Heart right ventricle (tissue), 16 donors: ENCODE data around the gene CORO2A. TPM values are rescaled to one million over a fixed set of nuclear protein-coding genes. Genes with fewer than 3 reads are reported as not detected.
"Not testable (repeated sequence)": the region's sequence is repeated elsewhere in the genome, so short reads cannot be mapped to it uniquely, and the experiment has no call there.

Experiments used
- ATAC-seq, 8 donors: fragments of 200-7000 bp; cut with Tn5 transposase; one replicate each; pipeline ENCODE4 v1.9.1; 2020; ENCODE audit warnings: mild to moderate bottlenecking in 8 of 8, moderate library complexity in 8 of 8, moderate number of reproducible peaks in 1 of 8
- DNase-seq, 2 donors: peaks; one replicate each; pipeline ENCODE4 v3.0.0-alpha.2; 2020
- H3K27ac ChIP-seq, 10 donors: fragments of 200-600 bp; sonication (generic) in 2 of 10; one replicate each; pipeline versions ENCODE4 v1.5.0 to v1.8.0; 2020 to 2022; ENCODE audit warnings: mild to moderate bottlenecking in 3 of 10
- H3K27me3 ChIP-seq, 7 donors: fragments of 200-600 bp; one replicate each; pipeline ENCODE4 v1.8.0; 2021 to 2022; ENCODE audit warnings: mild to moderate bottlenecking in 2 of 7
- H3K36me3 ChIP-seq, 9 donors: fragments of 200-600 bp; sonication (generic) in 1 of 9; one replicate each; pipeline versions ENCODE4 v1.5.0 to v1.8.0; 2020 to 2022; ENCODE audit warnings: mild to moderate bottlenecking in 2 of 9
- H3K4me1 ChIP-seq, 9 donors: fragments of 200-600 bp; sonication (generic) in 1 of 9; one replicate each; pipeline versions ENCODE4 v1.5.0 to v1.8.0; 2020 to 2022; ENCODE audit warnings: mild to moderate bottlenecking in 4 of 9
- H3K4me3 ChIP-seq, 10 donors: fragments of 200-600 bp; sonication (generic) in 2 of 10; one replicate each; pipeline versions ENCODE4 v1.5.0 to v1.8.0; 2020 to 2022; ENCODE audit warnings: mild to moderate bottlenecking in 7 of 10, moderate library complexity in 2 of 10
- H3K9me3 ChIP-seq, 11 donors: fragments of 200-600 bp in 10 of 11; sonication (generic) in 2 of 11; one replicate each; pipeline versions ENCODE4 v1.5.0 to v1.8.0; 2013 to 2022; ENCODE audit warnings: mild to moderate bottlenecking in 2 of 11, control low read depth in 1 of 11, moderate library complexity in 1 of 11
- CTCF ChIP-seq, 9 donors: fragments of 200-600 bp; sonication (generic) in 2 of 9; IDR thresholded peaks; one replicate each; pipeline versions ENCODE4 v1.5.0 to v1.8.0; 2021 to 2022; ENCODE audit warnings: antibody characterized with exemption in 9 of 9, mild to moderate bottlenecking in 5 of 9, moderate library complexity in 1 of 9
- WGBS, 2 donors: extraction: QIAGEN DNeasy Blood & Tissue Kit; methylation state at CpG; one replicate each; pipeline ENCODE4 v1.1.7; 2013; ENCODE audit warnings: inconsistent platforms in 1 of 2; 5-methylcytosine and 5-hydroxymethylcytosine counted together
- intact Hi-C, 10 donors: fragments of 100-400 bp; cut with DNase I; formaldehyde crosslinking; loops; one replicate each; pipeline versions ENCODE4 v1.11.1 to v1.14.2; 2022
- polyA plus RNA-seq, 2 donors: library from polyadenylated mRNA; stranded (reverse); fragments of 200-250 nt; gene quantifications; one replicate each; pipeline ENCODE4 v1.2.3, GENCODE V29; 2013
- total RNA-seq, 10 donors: library from RNA; stranded (reverse); fragmentation: NEBNext Ultra II Directional in 3 of 10; extraction: Animal tissue kit (Norgen Biotek cat#: 25700) in 3 of 10; gene quantifications; one replicate each; pipeline versions ENCODE4 v1.2.1 to v1.2.4, GENCODE V29; 2021 to 2023
- donor health status: Arrhythmogenic right ventricular cardiomyopathy.
- donor health status: ischemic (EF 13 %, LVEDD 7.1; RV severe dilation, severe dysfunction).
- donor health status: healthy with polysubstance abuse.
- donor health status: DM: no; HTN: yes; CAD: no.
- donor health status: DM: no; HTN: no; CAD: no.
- donor health status: ischemic (EF 25% LVEDD 6.9; RV normal size, moderate dysfunction).
- donor health status: ischemic (EF 25% LVEDD 5.7; RV mildly dilated, moderate dysfunction).
- donor health status: healthy.
- donor health status: DM: yes; HTN: yes; CAD: no.
- donor health status: Ischemic cardiomyopathy.
- donor health status: ischemic (EF 35%, LVEDD 5.7; RV mildly dilated, moderate dysfunction).
- donor health status: nonischemic (EF 11% LVEDD 7.7; RV severe dilation, severe dysfunction).
- donor health status: DM: yes; HTN: yes; CAD: no.
- donor health status: PGD.
- donor health status: ischemic (EF 29% LVEDD 5.4; RV normal size, mild dysfunction).
- donor health status: nonischemic (EF 23%, LVEDD 6.1; RV moderate dilation, normal function).

CORO2A gene
- total and polyA plus RNA-seq, 12 donors, result 0.06 to 0.90 (median 0.23) TPM

- TF ChIP-seq CTCF (IDR thresholded peaks at IDR 0.05), result peak in 2 of 9 donors; percentile 15 to 24
- peak overlapping the region in 1 of 10 donors; percentile 89 for H3K27ac ChIP-seq
- WGBS, 2 donors, result 36 to 55% methylated on average over 3 of the region's 3 CpGs
- intact Hi-C loops, result no loop called here
- no peaks in the 10 kb centered on the region for H3K36me3 ChIP-seq
- H3K4me1 ChIP-seq, result peaks cover 0 to 40% (median 18%) of the 10 kb centered on the region in 9 donors
- ATAC-seq (peak in 2 of 8 donors; percentile 35 to 51), DNase-seq (no peak)
- H3K4me3 ChIP-seq, result no peak overlapping the region
- H3K9me3 ChIP-seq, result no peaks in the 10 kb centered on the region
- H3K27me3 ChIP-seq, result peaks cover 0 to 15% (median 0%) of the 10 kb centered on the region in 7 donors
Measured at GRCh38 chr9:98121058-98121457, 71.4 kb downstream of the CORO2A start.

- Histone ChIP-seq H3K4me3 (no peak overlapping the region), H3K27ac (peak overlapping the region in 3 of 10 donors; percentile 23 to 89 (median 28)), H3K27me3 (peaks cover 0 to 15% (median 0%) of the 10 kb centered on the region in 7 donors), H3K4me1 (peaks cover 0 to 40% (median 18%) of the 10 kb centered on the region in 9 donors), H3K9me3 (no peaks in the 10 kb centered on the region), H3K36me3 (no peaks in the 10 kb centered on the region)
- intact Hi-C loops, result no loop called here
- no peak for TF ChIP-seq CTCF (IDR thresholded peaks at IDR 0.05)
- WGBS, 2 donors, result 61 to 68% methylated on average over 3 of the region's 3 CpGs
- DNase-seq (no peak), ATAC-seq (no peak)
Measured at GRCh38 chr9:98120476-98120875, 72.0 kb downstream of the CORO2A start.

GRCh38 chr9:98118640-98119601 lies 73.5 kb downstream of the CORO2A start, which contains the start of gene TRIM14:
TSS of gene TRIM14 (minus strand) at chr9:98119222. CDS start at chr9:98119188, 34 bp downstream.
- peak in 5 of 9 donors; percentile 10 to 34 (median 24) for TF ChIP-seq CTCF (IDR thresholded peaks at IDR 0.05)
- peak within 1 kb of the TSS in 8 of 10 donors; percentile 13 to 89 (median 50) for H3K27ac ChIP-seq
- peaks cover 0 to 15% (median 0%) of the 10 kb centered on the region in 7 donors for H3K27me3 ChIP-seq
- ATAC-seq (peak; percentile 63 to 82 (median 78)), DNase-seq (peak; percentile 37 to 66)
- intact Hi-C loops, result no loop called here
- H3K9me3 ChIP-seq, result no peaks in the 10 kb centered on the region
- peak within 1 kb of the TSS; percentile 37 to 88 (median 69) for H3K4me3 ChIP-seq
- H3K36me3 ChIP-seq, result no peaks in the 10 kb centered on the region
- H3K4me1 ChIP-seq, result peaks cover 0 to 42% (median 18%) of the 10 kb centered on the region in 9 donors
- 7% methylated on average over 69 to 71 of the region's 71 CpGs for WGBS, 2 donors

- intact Hi-C loops, result no loop called here
- Histone ChIP-seq H3K4me1 (peaks cover 0 to 47% (median 18%) of the 10 kb centered on the region in 9 donors), H3K9me3 (no peaks in the 10 kb centered on the region), H3K27me3 (peaks cover 0 to 15% (median 0%) of the 10 kb centered on the region in 7 donors), H3K36me3 (no peaks in the 10 kb centered on the region), H3K27ac (peak overlapping the region in 3 of 10 donors; percentile 35 to 89 (median 48)), H3K4me3 (peak overlapping the region in 9 of 10 donors; percentile 37 to 88 (median 69))
- peak in 2 of 8 donors; percentile 18 for ATAC-seq
- TF ChIP-seq CTCF (IDR thresholded peaks at IDR 0.05), result peak in 3 of 9 donors; percentile 10 to 41 (median 12)
- WGBS, 2 donors, result 70 to 80% methylated on average over 5 of the region's 5 CpGs
- no peak for DNase-seq
Measured at GRCh38 chr9:98117984-98118639, 74.3 kb downstream of the CORO2A start.

GRCh38 chr9:98117097-98117496 lies 75.3 kb downstream of the CORO2A start:
- H3K27me3 ChIP-seq, H3K36me3 ChIP-seq, H3K4me3 ChIP-seq, H3K27ac ChIP-seq, H3K9me3 ChIP-seq, ATAC-seq, DNase-seq, intact Hi-C loops: not testable (repeated sequence)
- H3K4me1 ChIP-seq, result peaks cover 0 to 58% (median 18%) of the 10 kb centered on the region in 9 donors
- WGBS, 2 donors, result 97 to 99% methylated on average over 6 of the region's 6 CpGs
